ENCODE results near the gene GPR78.

DNA sequence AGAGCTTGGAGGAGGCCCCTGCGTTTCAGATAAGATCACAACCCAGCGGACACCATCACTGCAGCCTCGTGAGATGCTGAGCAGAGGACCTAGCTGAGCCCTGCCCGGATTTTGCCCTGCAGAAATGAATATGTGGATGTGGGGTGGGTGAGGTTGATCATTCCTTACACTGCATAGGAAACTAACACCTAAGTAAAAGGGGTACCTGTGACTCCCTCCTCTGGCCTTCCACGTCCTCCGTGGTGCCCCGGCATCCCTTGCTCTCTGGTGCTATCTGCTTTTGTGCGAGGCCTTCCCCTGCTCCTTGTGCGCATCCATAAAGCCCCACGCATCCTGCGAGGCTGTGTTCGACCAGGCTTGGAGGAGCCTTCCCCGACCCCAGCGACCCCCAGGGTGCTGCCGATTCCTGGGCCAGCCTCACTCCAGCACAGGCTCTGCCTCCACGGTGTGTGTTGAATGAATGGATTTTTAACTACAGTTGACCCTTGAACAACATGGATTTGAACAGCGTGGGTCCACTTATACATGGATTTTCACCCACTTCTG lies 25.6 kb upstream of the GPR78 start:
- TF ChIP-seq, protein P1, sequence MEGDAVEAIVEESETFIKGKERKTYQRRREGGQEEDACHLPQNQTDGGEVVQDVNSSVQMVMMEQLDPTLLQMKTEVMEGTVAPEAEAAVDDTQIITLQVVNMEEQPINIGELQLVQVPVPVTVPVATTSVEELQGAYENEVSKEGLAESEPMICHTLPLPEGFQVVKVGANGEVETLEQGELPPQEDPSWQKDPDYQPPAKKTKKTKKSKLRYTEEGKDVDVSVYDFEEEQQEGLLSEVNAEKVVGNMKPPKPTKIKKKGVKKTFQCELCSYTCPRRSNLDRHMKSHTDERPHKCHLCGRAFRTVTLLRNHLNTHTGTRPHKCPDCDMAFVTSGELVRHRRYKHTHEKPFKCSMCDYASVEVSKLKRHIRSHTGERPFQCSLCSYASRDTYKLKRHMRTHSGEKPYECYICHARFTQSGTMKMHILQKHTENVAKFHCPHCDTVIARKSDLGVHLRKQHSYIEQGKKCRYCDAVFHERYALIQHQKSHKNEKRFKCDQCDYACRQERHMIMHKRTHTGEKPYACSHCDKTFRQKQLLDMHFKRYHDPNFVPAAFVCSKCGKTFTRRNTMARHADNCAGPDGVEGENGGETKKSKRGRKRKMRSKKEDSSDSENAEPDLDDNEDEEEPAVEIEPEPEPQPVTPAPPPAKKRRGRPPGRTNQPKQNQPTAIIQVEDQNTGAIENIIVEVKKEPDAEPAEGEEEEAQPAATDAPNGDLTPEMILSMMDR (IDR thresholded peaks at IDR 0.05; ENCODE audit: low read length): no peak
- no peak for TF ChIP-seq EZH2 (optimal IDR thresholded peaks at IDR 0.05; ENCODE audit: low read depth, low read length)
- no peak for TF ChIP-seq EZH2phosphoT487 (IDR thresholded peaks at IDR 0.05; ENCODE audit: low read length)

All from MM.1S (cell line).